GM21529 (cell line): ENCODE results near the gene KLC1.

Source experiments
- ATAC-seq: cut with Tn5 transposase; IDR thresholded peaks from one replicate; pipeline ENCODE4 v1.9.1; 2021; ENCODE audit not compliant: unreplicated experiment

KLC1 gene

GRCh38 chr14:103688906-103689902 lies 60.2 kb downstream of the KLC1 start:
- ATAC-seq: no peak

- no peak for ATAC-seq
Measured at GRCh38 chr14:103690332-103690731, 61.3 kb downstream of the KLC1 start.

- peak; percentile 78 for ATAC-seq
Measured at GRCh38 chr14:103691655-103692054, 62.6 kb downstream of the KLC1 start.

GRCh38 chr14:103692159-103692558 lies 63.1 kb downstream of the KLC1 start:
- ATAC-seq: peak; percentile 13

- ATAC-seq: no peak
Measured at GRCh38 chr14:103692871-103693270, 63.9 kb downstream of the KLC1 start.

GRCh38 chr14:103693515-103693914 lies 64.5 kb downstream of the KLC1 start:
- no peak for ATAC-seq

- ATAC-seq: no peak
Measured at GRCh38 chr14:103694572-103695026, 65.6 kb downstream of the KLC1 start.

- no peak for ATAC-seq
Measured at GRCh38 chr14:103695296-103696069, 66.5 kb downstream of the KLC1 start.

- no peak for ATAC-seq
Measured at GRCh38 chr14:103696070-103696402, 67.0 kb downstream of the KLC1 start.

- no peak for ATAC-seq
Measured at GRCh38 chr14:103696466-103697071, 67.6 kb downstream of the KLC1 start.

- no peak for ATAC-seq
Measured at GRCh38 chr14:103697206-103697602, 68.2 kb downstream of the KLC1 start.

- no peak for ATAC-seq
Measured at GRCh38 chr14:103697603-103698379, 68.8 kb downstream of the KLC1 start.

- no peak for ATAC-seq
Measured at GRCh38 chr14:103698380-103699260, 69.6 kb downstream of the KLC1 start.

GRCh38 chr14:103699261-103699661 lies 70.2 kb downstream of the KLC1 start:
- ATAC-seq: no peak

- no peak for ATAC-seq
Measured at GRCh38 chr14:103699901-103700752, 71.1 kb downstream of the KLC1 start.

GRCh38 chr14:103700753-103701490 lies 71.9 kb downstream of the KLC1 start:
- ATAC-seq: no peak

GRCh38 chr14:103702095-103702494 lies 73.1 kb downstream of the KLC1 start:
- no peak for ATAC-seq
